Nephron (organoid): ENCODE results near the gene MCM7.

ENCODE experiments used
- H3K27ac Mint-ChIP-seq, 3 experiments: 2 replicates each; pipeline ENCODE4 v1.8.0; 2020; ENCODE audit warnings: mixed read lengths in 3 of 3, mild to moderate bottlenecking in 2 of 3, moderate library complexity in 1 of 3
- H3K27me3 Mint-ChIP-seq: 2 replicates; pipeline ENCODE4 v1.8.0; 2021; ENCODE audit warnings: low read depth, mild to moderate bottlenecking, moderate library complexity, mixed read lengths
- H3K36me3 Mint-ChIP-seq: 2 replicates; pipeline ENCODE4 v1.8.0; 2020; ENCODE audit warnings: low read depth, mixed read lengths
- H3K4me1 Mint-ChIP-seq: 2 replicates; pipeline ENCODE4 v1.8.0; 2020; ENCODE audit warnings: mixed read lengths
- H3K4me3 Mint-ChIP-seq, 3 experiments: 2 replicates each; pipeline ENCODE4 v1.8.0; 2020; ENCODE audit warnings: mild to moderate bottlenecking in 3 of 3, mixed read lengths in 3 of 3, moderate library complexity in 2 of 3
- H3K9me3 Mint-ChIP-seq: 2 replicates; pipeline ENCODE4 v1.8.0; 2020; ENCODE audit warnings: mixed read lengths
- CTCF ChIP-seq, 3 experiments: fragments of 200-600 bp; sonication (generic); IDR thresholded peaks; one replicate each; pipeline ENCODE4 v1.5.0; 2021; ENCODE audit warnings: antibody characterized with exemption in 3 of 3; ENCODE audit not compliant: unreplicated experiment in 3 of 3

Gene MCM7

GRCh38 chr7:100065452-100066186, 35.6 kb downstream of the MCM7 start:
- Mint-ChIP-seq H3K4me1 (peaks cover 9% of the 10 kb centered on the region), H3K36me3 (peaks cover 91% of the 10 kb centered on the region), H3K27ac (peak overlapping the region; percentile 33 to 76 (median 48)), H3K9me3 (peaks cover 19% of the 10 kb centered on the region), H3K27me3 (no peaks in the 10 kb centered on the region), H3K4me3 (no peak overlapping the region)
- TF ChIP-seq CTCF (IDR thresholded peaks at IDR 0.05; ENCODE audit: unreplicated experiment in 3 of 3), result no peak

- Mint-ChIP-seq H3K4me1 (peaks cover 9% of the 10 kb centered on the region), H3K27me3 (no peaks in the 10 kb centered on the region), H3K27ac (no peak overlapping the region), H3K4me3 (no peak overlapping the region), H3K36me3 (peaks cover 85% of the 10 kb centered on the region), H3K9me3 (peaks cover 8% of the 10 kb centered on the region)
- TF ChIP-seq CTCF (IDR thresholded peaks at IDR 0.05; ENCODE audit: unreplicated experiment in 3 of 3), result no peak
Measured at GRCh38 chr7:100064162-100064561, 37.0 kb downstream of the MCM7 start.

GRCh38 chr7:100063376-100063775, 37.8 kb downstream of the MCM7 start:
- H3K27me3 Mint-ChIP-seq, result no peaks in the 10 kb centered on the region

GRCh38 chr7:100061518-100062193, 39.5 kb downstream of the MCM7 start:
- Mint-ChIP-seq H3K4me3 (peak overlapping the region in 1 of 3 experiments; percentile 16), H3K9me3 (peaks cover 3% of the 10 kb centered on the region), H3K27me3 (no peaks in the 10 kb centered on the region), H3K36me3 (peaks cover 84% of the 10 kb centered on the region), H3K4me1 (peaks cover 9% of the 10 kb centered on the region), H3K27ac (peak overlapping the region in 2 of 3 experiments; percentile 13 to 20)
- TF ChIP-seq CTCF (IDR thresholded peaks at IDR 0.05; ENCODE audit: unreplicated experiment in 3 of 3), result no peak

More at GRCh38 chr7:100063376-100063775, 37.8 kb downstream of the MCM7 start:
- H3K36me3 Mint-ChIP-seq, result peaks cover 84% of the 10 kb centered on the region
- H3K9me3 Mint-ChIP-seq, result peaks cover 8% of the 10 kb centered on the region
- no peak overlapping the region for H3K27ac Mint-ChIP-seq
- no peak overlapping the region for H3K4me3 Mint-ChIP-seq
- H3K4me1 Mint-ChIP-seq, result peaks cover 9% of the 10 kb centered on the region
- no peak for TF ChIP-seq CTCF (IDR thresholded peaks at IDR 0.05; ENCODE audit: unreplicated experiment in 3 of 3)

GRCh38 chr7:100059251-100059739, 41.9 kb downstream of the MCM7 start:
- Mint-ChIP-seq H3K4me3 (no peak overlapping the region), H3K4me1 (peaks cover 9% of the 10 kb centered on the region), H3K27me3 (no peaks in the 10 kb centered on the region), H3K27ac (no peak overlapping the region), H3K9me3 (peaks cover 3% of the 10 kb centered on the region), H3K36me3 (peaks cover 66% of the 10 kb centered on the region)
- TF ChIP-seq CTCF (IDR thresholded peaks at IDR 0.05; ENCODE audit: unreplicated experiment in 3 of 3), result no peak
